Osteocyte (in vitro differentiated cells): ENCODE data around the gene TBXAS1. TPM values are rescaled to one million over a fixed set of nuclear protein-coding genes. Genes with fewer than 3 reads are reported as not detected.

Source experiments
- DNase-seq: peaks from one replicate; pipeline ENCODE4 v3.0.0; 2021; ENCODE audit warnings: mixed read lengths; ENCODE audit not compliant: unreplicated experiment; ENCODE audit errors: extremely low spot score
- H3K27ac Mint-ChIP-seq: one replicate; pipeline ENCODE4 v1.8.0; 2021; ENCODE audit warnings: mild to moderate bottlenecking, mixed read lengths; ENCODE audit not compliant: unreplicated experiment
- H3K27me3 Mint-ChIP-seq: one replicate; pipeline ENCODE4 v1.8.0; 2021; ENCODE audit warnings: mixed read lengths; ENCODE audit not compliant: unreplicated experiment
- H3K36me3 Mint-ChIP-seq: one replicate; pipeline ENCODE4 v1.8.0; 2021; ENCODE audit warnings: mixed read lengths; ENCODE audit not compliant: unreplicated experiment
- H3K4me1 Mint-ChIP-seq: one replicate; pipeline ENCODE4 v1.8.0; 2021; ENCODE audit warnings: mixed read lengths; ENCODE audit not compliant: unreplicated experiment
- H3K4me3 Mint-ChIP-seq: one replicate; pipeline ENCODE4 v1.8.0; 2021; ENCODE audit warnings: mild to moderate bottlenecking, moderate library complexity, mixed read lengths; ENCODE audit not compliant: unreplicated experiment
- H3K9me3 Mint-ChIP-seq: one replicate; pipeline ENCODE4 v1.8.0; 2021; ENCODE audit warnings: mixed read lengths; ENCODE audit not compliant: unreplicated experiment
- total RNA-seq: library from RNA; stranded (reverse); gene quantifications from 2 replicates; pipeline ENCODE4 v1.2.1, GENCODE V29; 2021
- TF ChIP-seq, protein P1 (sequence below): fragments of 200-600 bp; sonication (generic); IDR thresholded peaks from 2 replicates; pipeline ENCODE4 v1.5.0; 2021; ENCODE audit warnings: antibody characterized with exemption, mild to moderate bottlenecking, moderate library complexity

The TBXAS1 gene
- total RNA-seq, 1 donor from 2014 or later: 3.5 TPM

DNA sequence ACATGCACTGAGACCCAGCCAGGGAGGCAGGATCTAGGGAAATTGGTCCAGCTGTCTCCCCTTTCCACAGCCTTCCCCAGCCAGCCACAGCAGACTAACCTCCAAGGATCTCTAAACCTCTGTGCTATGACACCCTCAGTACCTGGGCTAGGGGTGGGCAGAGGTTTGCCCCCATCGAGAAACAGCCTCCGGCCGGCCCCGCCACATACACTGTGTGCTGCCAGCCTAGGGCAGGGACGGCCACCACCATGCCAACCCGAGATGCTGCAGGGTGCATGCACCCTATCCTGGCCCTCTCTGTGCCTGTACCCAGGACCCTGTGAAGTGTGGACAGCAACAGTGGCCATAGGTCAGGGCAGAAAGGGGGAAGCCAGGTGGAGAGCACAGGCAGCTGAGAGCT lies 175.6 kb downstream of the TBXAS1 start:
- Mint-ChIP-seq H3K27me3 (peaks cover 4% of the 10 kb centered on the region), H3K27ac (no peak overlapping the region), H3K4me3 (no peak overlapping the region), H3K9me3 (no peaks in the 10 kb centered on the region), H3K36me3 (no peaks in the 10 kb centered on the region), H3K4me1 (peaks cover 1% of the 10 kb centered on the region)
- TF ChIP-seq, protein P1, sequence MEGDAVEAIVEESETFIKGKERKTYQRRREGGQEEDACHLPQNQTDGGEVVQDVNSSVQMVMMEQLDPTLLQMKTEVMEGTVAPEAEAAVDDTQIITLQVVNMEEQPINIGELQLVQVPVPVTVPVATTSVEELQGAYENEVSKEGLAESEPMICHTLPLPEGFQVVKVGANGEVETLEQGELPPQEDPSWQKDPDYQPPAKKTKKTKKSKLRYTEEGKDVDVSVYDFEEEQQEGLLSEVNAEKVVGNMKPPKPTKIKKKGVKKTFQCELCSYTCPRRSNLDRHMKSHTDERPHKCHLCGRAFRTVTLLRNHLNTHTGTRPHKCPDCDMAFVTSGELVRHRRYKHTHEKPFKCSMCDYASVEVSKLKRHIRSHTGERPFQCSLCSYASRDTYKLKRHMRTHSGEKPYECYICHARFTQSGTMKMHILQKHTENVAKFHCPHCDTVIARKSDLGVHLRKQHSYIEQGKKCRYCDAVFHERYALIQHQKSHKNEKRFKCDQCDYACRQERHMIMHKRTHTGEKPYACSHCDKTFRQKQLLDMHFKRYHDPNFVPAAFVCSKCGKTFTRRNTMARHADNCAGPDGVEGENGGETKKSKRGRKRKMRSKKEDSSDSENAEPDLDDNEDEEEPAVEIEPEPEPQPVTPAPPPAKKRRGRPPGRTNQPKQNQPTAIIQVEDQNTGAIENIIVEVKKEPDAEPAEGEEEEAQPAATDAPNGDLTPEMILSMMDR: no peak
- no peak for DNase-seq

DNA sequence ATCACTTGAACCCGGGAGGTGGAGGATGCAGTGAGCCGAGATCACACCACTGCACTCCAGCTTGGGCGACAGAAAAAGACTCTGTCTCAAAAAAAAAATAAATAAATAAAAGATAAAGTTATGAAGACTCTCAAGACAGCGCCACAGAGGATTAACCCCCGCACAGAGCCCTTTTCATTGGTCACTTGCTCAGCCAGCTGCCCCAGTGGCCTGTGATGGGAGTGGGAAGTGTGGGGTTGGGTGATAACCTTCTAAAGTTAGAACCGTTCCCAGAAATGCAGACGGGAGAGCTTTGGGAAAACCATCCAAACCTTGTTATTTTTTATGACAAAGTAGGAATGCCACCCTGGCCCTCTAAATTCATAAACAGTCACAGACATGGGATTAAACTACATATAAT lies 176.3 kb downstream of the TBXAS1 start:
- peaks cover 4% of the 10 kb centered on the region for H3K27me3 Mint-ChIP-seq

DNA sequence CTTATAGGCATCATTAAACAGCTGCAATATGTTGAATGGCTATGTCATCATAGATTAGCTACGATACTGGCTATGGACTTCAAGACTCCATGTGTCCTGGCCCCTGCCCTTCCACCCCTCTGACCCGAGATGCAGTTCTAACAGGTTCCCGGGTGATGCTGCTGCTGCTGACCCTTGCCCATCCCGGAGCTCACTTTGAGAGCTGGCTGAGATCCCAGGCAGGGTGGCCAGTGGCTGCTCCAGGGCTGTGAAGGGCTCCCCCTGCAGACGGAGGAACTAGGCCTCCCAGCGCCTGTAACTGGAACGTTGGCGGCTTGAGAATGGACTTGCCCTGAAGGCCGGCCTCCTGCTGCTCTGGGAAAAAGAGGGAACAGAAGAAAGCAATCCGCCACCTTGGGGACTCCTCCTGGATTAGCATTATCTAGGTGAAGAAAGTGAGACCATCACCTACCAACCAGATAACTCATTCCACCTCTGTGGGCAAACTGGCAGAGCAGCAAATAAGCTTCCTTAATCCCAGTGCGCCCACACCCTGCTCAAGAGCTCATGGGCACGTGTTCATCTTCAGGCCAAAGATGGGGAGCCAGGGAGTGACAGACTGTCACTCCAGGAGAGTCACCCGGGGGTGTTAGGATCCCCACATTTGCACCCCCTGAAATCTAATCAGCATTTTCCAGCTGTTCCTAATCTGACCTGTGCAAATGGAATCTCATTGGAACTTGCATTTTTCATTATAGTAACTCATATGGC lies 176.9 kb downstream of the TBXAS1 start:
- DNase-seq: no peak
- Mint-ChIP-seq H3K4me1 (peaks cover 1% of the 10 kb centered on the region), H3K27me3 (peaks cover 4% of the 10 kb centered on the region), H3K4me3 (no peak overlapping the region), H3K27ac (no peak overlapping the region), H3K36me3 (no peaks in the 10 kb centered on the region), H3K9me3 (no peaks in the 10 kb centered on the region)
- TF ChIP-seq, protein P1: peak; percentile 48

More for the DNA sequence above, 176.3 kb downstream of the TBXAS1 start:
- no peaks in the 10 kb centered on the region for H3K9me3 Mint-ChIP-seq
- H3K27ac Mint-ChIP-seq: no peak overlapping the region
- TF ChIP-seq, protein P1: no peak
- DNase-seq: no peak
- no peaks in the 10 kb centered on the region for H3K36me3 Mint-ChIP-seq
- H3K4me1 Mint-ChIP-seq: peaks cover 1% of the 10 kb centered on the region
- no peak overlapping the region for H3K4me3 Mint-ChIP-seq

DNA sequence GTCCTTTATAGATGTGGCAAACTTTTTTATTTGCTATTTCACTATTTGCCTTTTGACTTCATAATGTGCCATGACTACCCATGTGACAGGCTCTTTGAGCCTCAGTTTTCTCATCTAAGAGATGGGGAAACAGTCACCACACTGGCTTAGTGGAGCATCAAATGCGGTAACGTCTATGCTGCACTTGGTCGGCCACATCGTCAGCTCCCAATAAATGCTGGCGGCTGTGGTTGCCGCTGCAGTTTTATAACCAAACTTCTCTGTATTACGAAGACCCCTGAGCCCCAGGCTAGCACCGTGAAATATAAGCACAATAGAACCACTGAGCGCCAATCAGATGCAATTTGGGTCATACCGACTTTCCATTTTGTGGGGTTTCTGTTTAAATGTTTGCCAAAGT lies 177.5 kb downstream of the TBXAS1 start:
- peaks cover 8% of the 10 kb centered on the region for H3K27me3 Mint-ChIP-seq
- DNase-seq: no peak
- H3K4me3 Mint-ChIP-seq: no peak overlapping the region
- H3K27ac Mint-ChIP-seq: no peak overlapping the region
- peaks cover 1% of the 10 kb centered on the region for H3K4me1 Mint-ChIP-seq
- no peaks in the 10 kb centered on the region for H3K9me3 Mint-ChIP-seq
- TF ChIP-seq, protein P1: no peak
- H3K36me3 Mint-ChIP-seq: no peaks in the 10 kb centered on the region

DNA sequence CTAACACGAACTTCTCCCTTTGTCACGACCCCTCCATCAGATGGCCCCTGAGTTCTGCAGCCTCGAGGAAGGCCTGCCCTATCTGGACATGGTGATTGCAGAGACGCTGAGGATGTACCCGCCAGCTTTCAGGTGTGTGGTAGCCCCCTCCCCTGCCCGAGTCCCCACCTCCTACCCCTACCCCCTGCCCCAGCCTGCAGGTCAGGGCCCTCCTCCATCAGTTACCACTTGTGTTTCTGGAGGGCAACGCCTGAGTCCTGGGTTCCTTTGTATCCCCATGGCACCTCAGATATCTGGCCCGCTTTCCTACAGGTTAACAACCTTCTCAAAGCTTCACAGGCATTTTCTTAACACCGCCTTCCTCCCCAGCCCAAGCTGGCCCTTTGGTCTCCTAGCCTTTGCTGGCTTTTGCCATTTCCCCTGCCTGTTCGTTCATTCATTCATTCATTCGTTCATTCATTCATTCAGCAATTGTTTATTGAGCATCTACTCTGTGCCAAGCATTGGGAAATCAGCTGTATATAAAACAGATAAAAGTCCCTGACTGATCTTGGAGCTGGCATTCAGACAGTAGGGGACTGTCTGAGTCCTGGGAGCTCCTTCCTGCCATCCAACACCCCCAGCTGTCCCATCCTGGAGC lies 178.1 kb downstream of the TBXAS1 start:
- TF ChIP-seq, protein P1: no peak
- Mint-ChIP-seq H3K27ac (no peak overlapping the region), H3K4me1 (peaks cover under 1% of the 10 kb centered on the region), H3K27me3 (peaks cover 12% of the 10 kb centered on the region), H3K9me3 (no peaks in the 10 kb centered on the region), H3K4me3 (no peak overlapping the region), H3K36me3 (no peaks in the 10 kb centered on the region)
- DNase-seq: no peak
